ENCODE data around the gene COX14.

The COX14 gene

DNA sequence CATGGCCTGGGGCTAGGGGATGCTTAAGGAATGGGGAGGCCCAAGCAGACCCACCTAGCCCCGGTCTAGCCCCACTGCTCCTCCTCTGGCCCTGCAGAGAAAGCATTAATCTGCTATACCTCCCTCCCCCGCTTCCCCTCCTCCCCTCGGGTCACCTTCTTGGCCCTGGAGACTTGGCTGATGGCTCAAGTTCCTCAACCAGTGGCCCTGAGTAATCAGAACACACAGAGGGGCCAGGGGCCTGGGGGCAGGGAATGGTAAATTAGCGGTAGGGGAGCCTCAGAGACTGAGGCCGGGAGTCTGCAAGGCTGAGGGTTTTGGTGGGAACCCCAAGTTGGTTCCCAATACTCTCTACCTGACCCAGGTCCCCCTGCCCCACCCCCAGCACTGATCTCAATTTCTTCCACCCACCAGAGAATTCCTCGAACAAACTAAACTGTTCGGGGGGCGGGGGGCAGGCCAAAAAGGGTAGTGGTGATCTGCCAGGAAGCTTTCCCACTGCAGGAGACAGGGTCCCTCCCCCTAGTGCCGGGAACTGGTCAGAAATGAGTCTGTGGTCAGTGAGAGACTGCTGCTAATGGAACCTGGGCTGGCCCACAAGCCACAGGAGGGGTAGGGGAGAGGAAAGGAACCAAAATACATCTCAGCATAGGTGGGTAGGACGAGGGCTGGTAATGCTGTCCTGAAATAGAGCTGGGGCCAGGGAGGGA is 39.7 kb upstream of the COX14 start:
- Histone ChIP-seq H3K36me3 (ENCODE audit: insufficient read depth, low read length) (no peaks in the 10 kb centered on the region), H3K4me3 (no peak overlapping the region), H3K27ac (no peak overlapping the region), H3K9me3 (ENCODE audit: low read depth, low read length) (no peaks in the 10 kb centered on the region), H3K9ac (ENCODE audit: insufficient read length) (no peak overlapping the region)
- TF ChIP-seq FOXP2 (optimal IDR thresholded peaks at IDR 0.05; ENCODE audit: control extremely low read depth, extremely low read length, insufficient read depth), result no peak
- TF ChIP-seq EZH2 (IDR thresholded peaks at IDR 0.05), result no peak
- TF ChIP-seq POLR2AphosphoS5 (IDR thresholded peaks at IDR 0.05; ENCODE audit: borderline replicate concordance, low read depth, low read length), result no peak
- no peak for DNase-seq (ENCODE audit: low read depth, low spot score)

DNA sequence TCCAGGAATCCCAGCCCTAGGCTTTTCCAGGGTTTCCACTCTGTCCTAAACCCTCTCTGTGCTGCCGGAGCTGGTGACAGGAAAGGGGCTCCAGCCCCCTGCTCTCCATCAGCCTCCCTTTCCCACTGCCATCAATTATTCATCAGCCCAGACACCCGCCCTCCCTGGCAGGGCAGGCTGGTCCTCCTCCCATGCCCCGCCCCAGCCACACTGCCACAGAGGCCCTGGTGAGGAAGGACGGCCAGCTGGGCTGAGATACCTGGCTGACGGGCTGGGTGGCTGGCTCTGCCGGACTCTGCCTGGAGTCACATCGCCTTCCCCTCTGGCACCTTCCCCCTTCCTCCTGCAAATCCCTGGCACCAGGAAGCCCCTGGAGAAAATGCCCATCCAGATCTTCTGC is 38.8 kb upstream of the COX14 start:
- Histone ChIP-seq H3K27ac (no peak overlapping the region), H3K9me3 (ENCODE audit: low read depth, low read length) (no peaks in the 10 kb centered on the region), H3K36me3 (ENCODE audit: insufficient read depth, low read length) (no peaks in the 10 kb centered on the region), H3K9ac (ENCODE audit: insufficient read length) (no peak overlapping the region), H3K4me3 (no peak overlapping the region)
- no peak for TF ChIP-seq EZH2 (IDR thresholded peaks at IDR 0.05)
- TF ChIP-seq POLR2AphosphoS5 (IDR thresholded peaks at IDR 0.05; ENCODE audit: borderline replicate concordance, low read depth, low read length), result no peak
- TF ChIP-seq FOXP2 (optimal IDR thresholded peaks at IDR 0.05; ENCODE audit: control extremely low read depth, extremely low read length, insufficient read depth), result no peak
- DNase-seq (ENCODE audit: low read depth, low spot score), result no peak

DNA sequence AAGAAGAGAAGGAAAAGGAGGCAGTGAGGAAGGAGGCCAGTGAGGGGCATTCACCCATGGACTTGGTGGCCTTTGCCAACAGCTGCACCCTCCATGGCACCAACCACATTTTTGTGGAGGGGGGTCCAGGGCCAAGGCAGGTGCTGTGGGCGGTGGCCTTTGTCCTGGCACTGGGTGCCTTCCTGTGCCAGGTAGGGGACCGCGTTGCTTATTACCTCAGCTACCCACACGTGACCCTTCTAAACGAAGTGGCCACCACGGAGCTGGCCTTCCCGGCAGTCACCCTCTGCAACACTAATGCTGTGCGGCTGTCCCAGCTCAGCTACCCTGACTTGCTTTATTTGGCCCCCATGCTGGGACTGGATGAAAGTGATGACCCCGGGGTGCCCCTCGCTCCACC is 38.3 kb upstream of the COX14 start:
- DNase-seq (ENCODE audit: low read depth, low spot score), result no peak
- no peaks in the 10 kb centered on the region for H3K36me3 ChIP-seq (ENCODE audit: insufficient read depth, low read length)
- no peak overlapping the region for H3K9ac ChIP-seq (ENCODE audit: insufficient read length)
- TF ChIP-seq EZH2 (IDR thresholded peaks at IDR 0.05) (no peak), FOXP2 (optimal IDR thresholded peaks at IDR 0.05; ENCODE audit: control extremely low read depth, extremely low read length, insufficient read depth) (no peak), POLR2AphosphoS5 (IDR thresholded peaks at IDR 0.05; ENCODE audit: borderline replicate concordance, low read depth, low read length) (no peak)
- no peak overlapping the region for H3K27ac ChIP-seq
- no peaks in the 10 kb centered on the region for H3K9me3 ChIP-seq (ENCODE audit: low read depth, low read length)
- no peak overlapping the region for H3K4me3 ChIP-seq

DNA sequence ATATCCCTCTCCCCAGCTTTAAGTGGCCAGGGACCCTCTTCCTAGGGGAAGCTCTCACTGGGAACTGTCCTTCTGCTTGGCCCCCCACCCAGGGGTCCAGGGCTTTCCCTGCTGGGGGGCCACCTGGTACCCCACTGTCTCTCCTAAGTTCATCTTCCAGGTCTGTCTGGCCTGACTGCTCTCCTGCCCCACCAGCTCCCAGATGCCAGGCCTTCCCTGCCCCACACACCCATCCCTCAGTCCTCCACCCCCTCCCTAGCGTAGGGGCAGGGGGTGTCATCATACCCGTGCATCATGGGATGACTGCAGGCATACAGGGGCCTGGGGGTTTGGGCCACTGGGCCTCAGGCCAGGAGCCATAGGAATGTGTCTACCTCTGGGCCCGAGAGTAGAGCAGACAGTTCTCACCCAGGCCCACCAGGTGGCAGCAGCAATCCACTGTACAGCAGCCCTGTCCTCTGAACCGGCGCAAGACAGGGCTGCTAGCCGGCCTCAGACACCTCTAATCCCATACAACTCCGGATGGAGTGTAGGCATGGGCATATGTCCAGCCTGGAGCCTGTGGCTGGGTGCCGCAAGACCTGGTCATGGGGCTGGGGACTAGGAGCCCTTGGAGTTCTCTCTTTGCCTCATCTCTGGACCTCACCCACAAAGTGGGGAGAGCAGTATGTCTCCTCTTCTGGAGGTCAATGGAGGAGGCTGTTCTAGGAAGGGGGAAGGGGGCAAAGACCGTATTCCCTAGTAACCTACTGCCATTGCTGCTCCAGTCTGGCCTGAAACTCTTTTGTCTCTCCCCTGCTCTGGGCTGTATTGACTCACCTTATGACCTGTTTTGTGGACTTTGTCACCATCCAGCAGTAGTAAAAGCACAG is 36.9 kb upstream of the COX14 start:
- H3K27ac ChIP-seq, result no peak overlapping the region
- TF ChIP-seq POLR2AphosphoS5 (IDR thresholded peaks at IDR 0.05; ENCODE audit: borderline replicate concordance, low read depth, low read length) (no peak), EZH2 (IDR thresholded peaks at IDR 0.05) (no peak), FOXP2 (optimal IDR thresholded peaks at IDR 0.05; ENCODE audit: control extremely low read depth, extremely low read length, insufficient read depth) (no peak)
- no peak overlapping the region for H3K4me3 ChIP-seq
- no peaks in the 10 kb centered on the region for H3K9me3 ChIP-seq (ENCODE audit: low read depth, low read length)
- no peak for DNase-seq (ENCODE audit: low read depth, low spot score)
- no peak overlapping the region for H3K9ac ChIP-seq (ENCODE audit: insufficient read length)
- H3K36me3 ChIP-seq (ENCODE audit: insufficient read depth, low read length), result no peaks in the 10 kb centered on the region

DNA sequence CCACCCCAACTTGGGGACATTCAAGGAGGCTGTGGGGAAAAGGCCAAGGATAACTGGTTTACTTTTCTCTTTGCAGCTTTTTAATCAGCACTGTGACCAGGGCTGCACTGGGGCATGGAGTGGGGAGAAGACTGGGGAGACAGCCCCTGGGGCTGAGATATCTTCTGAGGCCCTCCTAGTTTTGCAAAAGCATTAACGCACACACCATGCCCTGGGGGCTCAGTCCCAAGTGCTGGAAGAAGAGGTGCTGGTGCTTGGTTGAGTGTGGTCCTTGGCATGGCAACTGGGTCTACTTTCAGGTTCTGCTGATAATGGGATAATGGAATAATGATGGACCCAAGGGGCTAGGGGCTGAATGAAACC is 36.2 kb upstream of the COX14 start:
- no peak overlapping the region for H3K27ac ChIP-seq
- DNase-seq (ENCODE audit: low read depth, low spot score), result no peak
- no peaks in the 10 kb centered on the region for H3K9me3 ChIP-seq (ENCODE audit: low read depth, low read length)
- no peaks in the 10 kb centered on the region for H3K36me3 ChIP-seq (ENCODE audit: insufficient read depth, low read length)
- H3K4me3 ChIP-seq, result no peak overlapping the region
- TF ChIP-seq POLR2AphosphoS5 (IDR thresholded peaks at IDR 0.05; ENCODE audit: borderline replicate concordance, low read depth, low read length) (no peak), EZH2 (IDR thresholded peaks at IDR 0.05) (no peak), FOXP2 (optimal IDR thresholded peaks at IDR 0.05; ENCODE audit: control extremely low read depth, extremely low read length, insufficient read depth) (no peak)
- no peak overlapping the region for H3K9ac ChIP-seq (ENCODE audit: insufficient read length)

DNA sequence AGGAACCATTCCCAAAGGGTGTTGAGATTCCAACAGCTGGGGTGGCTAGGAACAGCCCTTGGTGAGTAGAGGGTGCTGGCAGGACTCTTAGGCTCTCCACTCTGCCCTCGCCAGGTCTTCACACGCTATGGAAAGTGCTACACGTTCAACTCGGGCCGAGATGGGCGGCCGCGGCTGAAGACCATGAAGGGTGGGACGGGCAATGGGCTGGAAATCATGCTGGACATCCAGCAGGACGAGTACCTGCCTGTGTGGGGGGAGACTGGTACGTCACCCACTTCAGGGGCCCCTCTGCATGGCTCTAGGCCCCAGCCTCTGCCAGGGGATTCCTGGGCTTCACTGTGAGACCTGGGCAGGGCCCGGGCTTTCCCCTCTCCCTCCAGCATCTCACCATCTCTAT is 34.9 kb upstream of the COX14 start:
- H3K27ac ChIP-seq, result no peak overlapping the region
- H3K4me3 ChIP-seq, result no peak overlapping the region
- DNase-seq (ENCODE audit: low read depth, low spot score), result no peak
- no peaks in the 10 kb centered on the region for H3K9me3 ChIP-seq (ENCODE audit: low read depth, low read length)
- TF ChIP-seq FOXP2 (optimal IDR thresholded peaks at IDR 0.05; ENCODE audit: control extremely low read depth, extremely low read length, insufficient read depth) (no peak), POLR2AphosphoS5 (IDR thresholded peaks at IDR 0.05; ENCODE audit: borderline replicate concordance, low read depth, low read length) (no peak), EZH2 (IDR thresholded peaks at IDR 0.05) (no peak)
- no peaks in the 10 kb centered on the region for H3K36me3 ChIP-seq (ENCODE audit: insufficient read depth, low read length)
- H3K9ac ChIP-seq (ENCODE audit: insufficient read length), result no peak overlapping the region

DNA sequence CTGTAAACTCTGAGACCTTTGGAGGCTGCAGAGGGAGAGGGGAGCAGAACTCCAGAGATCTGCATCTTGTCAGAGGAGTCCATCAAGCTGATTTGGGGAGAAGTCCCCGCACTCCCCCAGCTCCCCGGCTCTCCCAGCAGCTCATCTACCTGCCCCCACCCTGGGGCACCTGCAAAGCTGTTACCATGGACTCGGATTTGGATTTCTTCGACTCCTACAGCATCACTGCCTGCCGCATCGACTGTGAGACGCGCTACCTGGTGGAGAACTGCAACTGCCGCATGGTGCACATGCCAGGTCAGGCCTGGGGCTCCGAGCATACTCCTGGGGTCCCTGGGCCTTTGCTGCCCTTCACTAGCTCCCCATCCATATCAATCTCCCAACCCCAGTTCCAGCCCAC is 33.8 kb upstream of the COX14 start:
- TF ChIP-seq POLR2AphosphoS5 (IDR thresholded peaks at IDR 0.05; ENCODE audit: borderline replicate concordance, low read depth, low read length), result no peak
- TF ChIP-seq FOXP2 (optimal IDR thresholded peaks at IDR 0.05; ENCODE audit: control extremely low read depth, extremely low read length, insufficient read depth), result no peak
- no peak for TF ChIP-seq EZH2 (IDR thresholded peaks at IDR 0.05)
- DNase-seq (ENCODE audit: low read depth, low spot score), result no peak
- H3K4me3 ChIP-seq, result no peak overlapping the region
- no peak overlapping the region for H3K9ac ChIP-seq (ENCODE audit: insufficient read length)
- no peaks in the 10 kb centered on the region for H3K9me3 ChIP-seq (ENCODE audit: low read depth, low read length)
- H3K27ac ChIP-seq, result no peak overlapping the region
- no peaks in the 10 kb centered on the region for H3K36me3 ChIP-seq (ENCODE audit: insufficient read depth, low read length)

DNA sequence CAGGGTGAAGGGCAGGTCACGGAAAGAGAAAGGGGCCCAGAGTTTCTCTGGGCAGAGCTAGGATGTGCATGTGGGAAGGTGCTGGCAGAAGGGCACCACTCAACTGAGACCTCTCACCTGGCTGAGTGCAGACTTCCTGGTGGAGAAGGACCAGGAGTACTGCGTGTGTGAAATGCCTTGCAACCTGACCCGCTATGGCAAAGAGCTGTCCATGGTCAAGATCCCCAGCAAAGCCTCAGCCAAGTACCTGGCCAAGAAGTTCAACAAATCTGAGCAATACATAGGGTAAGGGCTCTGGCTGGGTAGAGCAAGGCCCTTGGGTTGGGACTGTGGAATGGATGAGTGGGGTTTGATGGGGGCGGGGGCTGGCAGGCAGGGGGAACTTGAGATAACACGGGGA is 32.3 kb upstream of the COX14 start:
- no peak for DNase-seq (ENCODE audit: low read depth, low spot score)
- Histone ChIP-seq H3K9ac (ENCODE audit: insufficient read length) (no peak overlapping the region), H3K27ac (no peak overlapping the region), H3K4me3 (no peak overlapping the region), H3K36me3 (ENCODE audit: insufficient read depth, low read length) (no peaks in the 10 kb centered on the region), H3K9me3 (ENCODE audit: low read depth, low read length) (no peaks in the 10 kb centered on the region)
- no peak for TF ChIP-seq FOXP2 (optimal IDR thresholded peaks at IDR 0.05; ENCODE audit: control extremely low read depth, extremely low read length, insufficient read depth)
- no peak for TF ChIP-seq POLR2AphosphoS5 (IDR thresholded peaks at IDR 0.05; ENCODE audit: borderline replicate concordance, low read depth, low read length)
